Uterus (tissue), 2 donors: ENCODE measurements around the gene PRR5L.

ENCODE experiments used
- CTCF ChIP-seq, 4 experiments: fragments of 200-600 bp in 2 of 4; fragments of 450-650 bp in 2 of 4; sonication (generic) in 2 of 4; IDR thresholded peaks; one replicate each; pipeline ENCODE4 v1.5.1; 2016 to 2019; ENCODE audit warnings: antibody characterized with exemption in 4 of 4, mild to moderate bottlenecking in 2 of 4, moderate library complexity in 1 of 4
- POLR2A ChIP-seq, 2 donors: fragments of 450-650 bp; IDR thresholded peaks; one replicate each; pipeline ENCODE4 v1.6.1; 2016; ENCODE audit warnings: antibody characterized with exemption in 2 of 2, mild to moderate bottlenecking in 1 of 2, moderate library complexity in 1 of 2

- TF ChIP-seq CTCF (IDR thresholded peaks at IDR 0.05) (no peak), POLR2A (IDR thresholded peaks at IDR 0.05) (no peak)
Observed at GRCh38 chr11:36347384-36347906, 51.4 kb downstream of the PRR5L start.
